Progenitor cell of endocrine pancreas (in vitro differentiated cells): ENCODE results near the gene TAF11L3. TPM values are rescaled to one million over a fixed set of nuclear protein-coding genes. Genes with fewer than 3 reads are reported as not detected.
"Not testable (repeated sequence)": the region's sequence is repeated elsewhere in the genome, so short reads cannot be mapped to it uniquely, and the experiment has no call there.

Experiments
- DNase-seq: peaks from one replicate; pipeline ENCODE4 v3.0.0; 2021; ENCODE audit warnings: low spot score; ENCODE audit not compliant: unreplicated experiment
- H3K27ac Mint-ChIP-seq: 2 replicates; pipeline ENCODE4 v1.8.0; 2021; ENCODE audit warnings: mild to moderate bottlenecking, moderate library complexity, mixed read lengths
- H3K27me3 Mint-ChIP-seq: 2 replicates; pipeline ENCODE4 v1.8.0; 2021; ENCODE audit warnings: mixed read lengths
- H3K36me3 Mint-ChIP-seq: 2 replicates; pipeline ENCODE4 v1.8.0; 2022; ENCODE audit warnings: mixed read lengths; ENCODE audit not compliant: insufficient read depth
- H3K4me1 Mint-ChIP-seq: 2 replicates; pipeline ENCODE4 v1.8.0; 2021; ENCODE audit warnings: low read depth, mixed read lengths
- H3K4me3 Mint-ChIP-seq: 2 replicates; pipeline ENCODE4 v1.8.0; 2021; ENCODE audit warnings: low read depth, mild to moderate bottlenecking, moderate library complexity, mixed read lengths
- H3K9me3 Mint-ChIP-seq: 2 replicates; pipeline ENCODE4 v1.8.0; 2021; ENCODE audit warnings: low read depth, mixed read lengths
- CTCF ChIP-seq: fragments of 200-600 bp; sonication (generic); IDR thresholded peaks from one replicate; pipeline ENCODE4 v1.5.0; 2021; ENCODE audit warnings: antibody characterized with exemption, mild to moderate bottlenecking; ENCODE audit not compliant: unreplicated experiment
- total RNA-seq: library from RNA; stranded (reverse); gene quantifications from 2 replicates; pipeline ENCODE4 v1.2.1, GENCODE V29; 2021

TAF11L3 gene
- total RNA-seq, 1 donor from 2014 or later: not detected

- Mint-ChIP-seq H3K9me3 (no peaks in the 10 kb centered on the region), H3K4me1 (peaks cover 2% of the 10 kb centered on the region), H3K36me3 (no peaks in the 10 kb centered on the region), H3K4me3 (no peak overlapping the region), H3K27ac (no peak overlapping the region), H3K27me3 (no peaks in the 10 kb centered on the region)
- DNase-seq: no peak
- TF ChIP-seq CTCF: no peak
Observed at GRCh38 chr5:17482790-17483189, 35.4 kb upstream of the TAF11L3 start.

GRCh38 chr5:17486464-17487173 is 31.5 kb upstream of the TAF11L3 start:
- not testable (repeated sequence) for H3K27me3 Mint-ChIP-seq, H3K36me3 Mint-ChIP-seq, H3K27ac Mint-ChIP-seq, H3K4me1 Mint-ChIP-seq, H3K9me3 Mint-ChIP-seq, H3K4me3 Mint-ChIP-seq, DNase-seq

DNA sequence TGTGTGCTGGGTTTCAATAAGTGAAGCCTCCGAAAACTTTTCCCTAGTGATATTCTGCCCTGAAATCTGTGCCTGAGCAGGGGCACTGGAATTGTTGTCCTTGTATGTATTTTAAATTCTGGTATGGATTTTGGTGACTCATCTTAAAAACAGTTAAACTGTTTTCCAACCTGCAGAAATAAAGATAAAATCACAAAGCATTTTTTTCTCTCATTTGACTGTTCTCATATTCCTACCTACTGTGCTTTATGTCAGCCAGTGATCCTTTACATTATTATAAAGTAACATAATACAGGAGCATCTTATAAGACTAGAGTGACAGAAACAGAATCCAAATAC is 31.0 kb upstream of the TAF11L3 start:
- no peak for TF ChIP-seq CTCF
- Mint-ChIP-seq H3K27me3 (no peaks in the 10 kb centered on the region), H3K36me3 (no peaks in the 10 kb centered on the region), H3K4me1 (no peaks in the 10 kb centered on the region), H3K4me3 (no peak overlapping the region), H3K27ac (no peak overlapping the region), H3K9me3 (no peaks in the 10 kb centered on the region)
- DNase-seq: no peak

GRCh38 chr5:17491257-17491656 is 26.9 kb upstream of the TAF11L3 start:
- not testable (repeated sequence) for H3K4me1 Mint-ChIP-seq, H3K27me3 Mint-ChIP-seq, H3K36me3 Mint-ChIP-seq, H3K4me3 Mint-ChIP-seq, DNase-seq, H3K9me3 Mint-ChIP-seq, H3K27ac Mint-ChIP-seq

- H3K27ac Mint-ChIP-seq: no peak overlapping the region
- no peak for TF ChIP-seq CTCF
Observed at GRCh38 chr5:17492770-17493169, 25.4 kb upstream of the TAF11L3 start.

DNA sequence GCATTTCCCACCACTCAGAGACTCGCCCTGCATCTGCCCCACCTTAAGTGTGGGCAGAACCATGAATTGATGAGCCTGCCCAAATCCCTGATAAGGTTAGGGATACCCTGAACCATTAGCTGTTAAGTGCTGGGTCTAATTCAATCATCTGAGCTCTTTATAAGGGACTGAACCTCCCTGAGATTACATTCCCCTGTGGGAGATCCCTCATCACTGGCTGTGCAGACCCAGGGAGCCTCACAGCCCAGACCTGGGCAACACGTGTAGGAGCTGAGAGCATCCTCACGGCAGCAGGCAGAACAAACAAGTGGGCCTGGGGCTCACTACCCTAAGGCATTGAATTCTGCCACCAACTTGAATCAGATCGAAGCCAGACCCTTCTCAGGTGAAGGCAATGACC is 20.7 kb upstream of the TAF11L3 start:
- no peaks in the 10 kb centered on the region for H3K4me1 Mint-ChIP-seq
- H3K9me3 Mint-ChIP-seq: peaks cover 4% of the 10 kb centered on the region
- no peak overlapping the region for H3K27ac Mint-ChIP-seq
- no peak for TF ChIP-seq CTCF
- H3K36me3 Mint-ChIP-seq: no peaks in the 10 kb centered on the region
- H3K27me3 Mint-ChIP-seq: no peaks in the 10 kb centered on the region
- no peak overlapping the region for H3K4me3 Mint-ChIP-seq
- DNase-seq: no peak

More at GRCh38 chr5:17492770-17493169, 25.4 kb upstream of the TAF11L3 start:
- no peaks in the 10 kb centered on the region for H3K36me3 Mint-ChIP-seq
- H3K9me3 Mint-ChIP-seq: peaks cover 4% of the 10 kb centered on the region
- H3K4me3 Mint-ChIP-seq: no peak overlapping the region
- DNase-seq: no peak
- H3K27me3 Mint-ChIP-seq: no peaks in the 10 kb centered on the region
- no peaks in the 10 kb centered on the region for H3K4me1 Mint-ChIP-seq

DNA sequence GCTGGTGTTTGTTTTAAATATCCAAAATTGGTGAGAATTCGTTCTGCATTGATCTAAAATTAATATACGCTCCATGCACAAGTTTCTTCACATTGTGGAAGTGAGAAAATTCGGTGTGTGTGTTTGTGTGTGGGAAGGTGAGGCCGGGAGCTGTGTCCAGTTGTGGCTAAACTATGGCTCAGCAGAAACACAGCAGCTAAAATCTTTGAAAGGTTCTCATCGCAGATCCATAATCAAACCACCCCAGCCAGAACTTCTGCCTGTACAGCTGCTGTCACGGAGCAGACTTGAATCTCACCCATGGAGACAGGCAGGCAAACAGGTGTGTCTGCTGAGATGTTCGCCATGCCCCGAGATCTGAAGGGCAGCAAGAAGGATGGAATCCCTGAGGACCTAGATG is 20.2 kb upstream of the TAF11L3 start, which contains the start of gene TAF11L2:
Gene TAF11L2, plus strand, starts transcription at position 301 of the 400 bp plus-strand sequence.
- not testable (repeated sequence) for H3K27me3 Mint-ChIP-seq, H3K36me3 Mint-ChIP-seq, H3K27ac Mint-ChIP-seq, DNase-seq, H3K9me3 Mint-ChIP-seq, H3K4me3 Mint-ChIP-seq, H3K4me1 Mint-ChIP-seq
